Naive B cell (primary cell): ENCODE data around the gene MND1. TPM values are rescaled to one million over a fixed set of nuclear protein-coding genes. Genes with fewer than 3 reads are reported as not detected.
A peak's percentile ranks its signal among the peaks of the same experiment; 100 is the strongest.

Experiments used
- ATAC-seq, 2 donors: fragments of 150-1000 bp; cut with Tn5 transposase; 2 replicates each; pipeline ENCODE4 v1.10.0; 2021; ENCODE audit warnings: low read depth in 2 of 2, mild to moderate bottlenecking in 2 of 2, moderate library complexity in 2 of 2
- DNase-seq: peaks from one replicate; pipeline ENCODE4 v3.0.0; 2022
- H3K27ac Mint-ChIP-seq, 6 donors: one replicate each; pipeline ENCODE4 v1.8.0; 2020 to 2022; ENCODE audit warnings: mild to moderate bottlenecking in 6 of 6, mixed read lengths in 6 of 6, moderate library complexity in 5 of 6, inconsistent platforms in 2 of 6
- H3K27me3 Mint-ChIP-seq, 3 donors: one replicate each; pipeline ENCODE4 v1.8.0; 2021 to 2022; ENCODE audit warnings: mixed read lengths in 3 of 3, mild to moderate bottlenecking in 1 of 3
- H3K36me3 Mint-ChIP-seq, 2 donors: one replicate each; pipeline ENCODE4 v1.8.0; 2020 to 2022; ENCODE audit warnings: mixed read lengths in 2 of 2, inconsistent platforms in 1 of 2, mild to moderate bottlenecking in 1 of 2
- H3K4me1 Mint-ChIP-seq, 3 donors: one replicate each; pipeline ENCODE4 v1.8.0; 2020 to 2022; ENCODE audit warnings: mixed read lengths in 3 of 3, inconsistent platforms in 1 of 3, mild to moderate bottlenecking in 1 of 3, moderate library complexity in 1 of 3
- H3K4me3 Mint-ChIP-seq, 8 donors: one replicate each; pipeline ENCODE4 v1.8.0; 2020 to 2022; ENCODE audit warnings: mild to moderate bottlenecking in 8 of 8, mixed read lengths in 8 of 8, moderate library complexity in 8 of 8, inconsistent platforms in 2 of 8
- H3K9me3 Mint-ChIP-seq, 7 donors: one replicate each; pipeline ENCODE4 v1.8.0; 2020 to 2022; ENCODE audit warnings: mixed read lengths in 7 of 7, mild to moderate bottlenecking in 5 of 7, inconsistent platforms in 2 of 7, moderate library complexity in 1 of 7
- polyA plus RNA-seq, 6 donors: library from polyadenylated mRNA; unstranded; fragments of 300-500 nt; fragmentation: Illumina TruSeq; gene quantifications; one replicate each; pipeline ENCODE4 v1.2.3, GENCODE V29; 2021; ENCODE audit warnings: low read depth in 6 of 6

Gene MND1
- polyA plus RNA-seq, 6 donors from 2014 or later = 0.31 to 0.78 TPM; not detected in 4

DNA sequence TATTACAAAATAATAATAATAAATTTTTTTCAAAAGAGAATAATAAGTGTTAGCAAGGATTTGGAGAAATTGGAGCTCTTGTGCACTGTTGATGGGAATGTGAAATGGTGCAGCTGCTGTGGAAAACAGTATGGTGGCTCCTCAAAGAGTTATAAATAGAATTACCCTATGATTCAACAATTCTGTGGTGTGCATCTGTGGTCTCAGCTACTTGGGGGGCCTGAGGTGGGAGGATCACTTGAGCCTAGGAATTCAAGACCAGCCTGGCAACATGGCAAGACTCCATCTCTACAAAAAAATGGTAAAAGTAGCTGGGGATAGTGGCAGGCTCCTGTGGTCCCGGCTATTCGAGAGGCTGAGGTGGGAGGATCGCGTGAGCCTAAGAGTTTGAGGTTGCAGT lies 19.6 kb downstream of the MND1 start:
- H3K36me3 Mint-ChIP-seq = peaks cover 0 to 6% of the 10 kb centered on the region in 2 donors
- H3K27me3 Mint-ChIP-seq = no peaks in the 10 kb centered on the region
- ATAC-seq (no peak), DNase-seq (no peak)
- peaks cover 0 to 2% (median 0%) of the 10 kb centered on the region in 7 donors for H3K9me3 Mint-ChIP-seq
- peaks cover 7 to 14% (median 7%) of the 10 kb centered on the region in 3 donors for H3K4me1 Mint-ChIP-seq
- peak overlapping the region in 1 of 8 donors; percentile 70 for H3K4me3 Mint-ChIP-seq
- peak overlapping the region in 1 of 6 donors; percentile 42 for H3K27ac Mint-ChIP-seq

DNA sequence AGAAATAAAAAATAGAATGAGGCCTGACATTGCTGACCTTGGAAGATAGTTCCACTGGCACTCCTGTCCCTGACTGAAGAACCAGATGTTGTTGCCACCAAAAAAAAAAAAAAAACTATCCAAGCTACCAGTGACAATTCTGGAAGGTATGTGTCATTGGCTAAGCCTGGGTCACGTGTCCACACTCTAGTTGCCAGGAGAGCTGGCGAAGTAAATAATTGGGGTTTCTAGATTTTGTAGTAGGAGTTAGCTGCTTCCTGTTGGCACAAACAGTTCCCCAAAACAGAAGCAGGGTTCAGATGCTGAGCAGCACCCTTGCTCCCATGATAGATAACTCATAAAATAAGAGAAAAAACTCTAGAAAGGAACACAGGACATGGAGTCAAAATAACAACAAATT lies 20.5 kb downstream of the MND1 start:
- peaks cover 0 to 6% of the 10 kb centered on the region in 2 donors for H3K36me3 Mint-ChIP-seq
- H3K4me3 Mint-ChIP-seq = peak overlapping the region in 1 of 8 donors; percentile 22
- ATAC-seq = peak; percentile 98
- H3K27ac Mint-ChIP-seq = peak overlapping the region in 3 of 6 donors; percentile 8 to 48 (median 28)
- peaks cover 7 to 14% (median 7%) of the 10 kb centered on the region in 3 donors for H3K4me1 Mint-ChIP-seq
- DNase-seq = peak; percentile 23
- peaks cover 0 to 2% (median 0%) of the 10 kb centered on the region in 7 donors for H3K9me3 Mint-ChIP-seq
- H3K27me3 Mint-ChIP-seq = no peaks in the 10 kb centered on the region

DNA sequence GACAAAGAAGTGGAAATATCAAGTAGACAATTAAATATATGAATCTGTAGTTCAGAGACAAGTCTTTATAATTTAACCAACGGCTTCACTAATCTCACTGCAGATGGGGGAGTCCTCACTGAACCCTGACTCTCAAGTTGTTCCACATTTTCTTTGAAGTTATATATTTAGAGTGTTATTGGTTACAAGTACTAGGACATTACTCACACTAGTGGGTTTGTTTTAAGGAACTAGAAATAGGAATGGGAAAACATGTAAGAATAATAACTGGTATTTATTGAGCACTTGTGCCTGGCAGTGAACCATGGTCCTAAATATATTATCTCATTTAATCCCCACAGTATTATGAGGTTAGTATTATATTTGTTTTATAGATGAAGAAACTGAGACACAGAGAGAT lies 22.0 kb downstream of the MND1 start:
- ATAC-seq (no peak), DNase-seq (no peak)
- peaks cover 0 to 2% (median 0%) of the 10 kb centered on the region in 7 donors for H3K9me3 Mint-ChIP-seq
- H3K36me3 Mint-ChIP-seq = peaks cover 0 to 6% of the 10 kb centered on the region in 2 donors
- no peaks in the 10 kb centered on the region for H3K27me3 Mint-ChIP-seq
- peaks cover 7 to 14% (median 7%) of the 10 kb centered on the region in 3 donors for H3K4me1 Mint-ChIP-seq
- no peak overlapping the region for H3K4me3 Mint-ChIP-seq
- H3K27ac Mint-ChIP-seq = peak overlapping the region in 2 of 6 donors; percentile 5 to 8

DNA sequence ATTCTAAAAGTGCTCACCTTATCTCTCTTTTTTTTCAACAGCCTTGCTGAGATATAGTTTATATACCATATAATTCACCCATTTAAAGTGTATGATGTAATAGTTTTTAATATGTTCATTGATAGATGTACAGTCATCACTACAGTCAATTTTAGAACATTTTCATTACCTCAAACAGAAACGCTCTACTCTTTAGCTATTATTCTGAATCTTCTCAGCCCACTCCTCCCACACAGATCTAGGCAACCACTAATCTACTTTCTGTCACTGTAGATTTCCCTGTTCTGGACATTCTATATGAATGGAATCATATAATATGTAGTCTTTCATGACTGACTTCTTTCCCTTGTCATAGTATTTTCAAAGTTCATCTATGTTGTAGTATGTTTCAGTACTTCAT lies 22.6 kb downstream of the MND1 start:
- Mint-ChIP-seq H3K9me3 (peaks cover 0 to 3% (median 2%) of the 10 kb centered on the region in 7 donors), H3K4me3 (no peak overlapping the region), H3K27ac (peak overlapping the region in 3 of 6 donors; percentile 1 to 35 (median 5)), H3K4me1 (peaks cover 7 to 13% (median 7%) of the 10 kb centered on the region in 3 donors), H3K36me3 (peaks cover 0 to 6% of the 10 kb centered on the region in 2 donors), H3K27me3 (no peaks in the 10 kb centered on the region)
- no peak for DNase-seq
- no peak for ATAC-seq

DNA sequence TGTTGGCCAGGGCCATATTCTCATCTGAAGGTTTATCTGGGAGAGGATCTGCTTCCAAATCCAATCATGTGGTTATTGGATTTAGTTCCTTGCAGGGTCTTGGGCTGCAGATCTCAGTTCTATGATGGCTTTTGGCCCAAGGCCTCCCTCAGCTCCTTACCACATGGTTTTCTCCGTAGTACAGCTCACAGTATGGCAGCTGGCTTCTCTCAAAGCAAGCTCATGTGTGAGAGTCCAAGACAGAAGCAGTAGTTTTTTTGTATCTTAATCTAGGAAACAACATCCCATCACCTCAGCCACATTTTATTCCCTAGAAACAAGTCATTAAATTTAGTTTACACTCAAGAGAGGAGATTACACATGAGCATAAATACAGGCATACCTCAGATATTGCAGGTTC lies 24.5 kb downstream of the MND1 start:
- Mint-ChIP-seq H3K4me1 (peaks cover 3 to 10% (median 7%) of the 10 kb centered on the region in 3 donors), H3K27me3 (no peaks in the 10 kb centered on the region), H3K27ac (no peak overlapping the region), H3K4me3 (no peak overlapping the region), H3K36me3 (peaks cover 0 to 16% of the 10 kb centered on the region in 2 donors), H3K9me3 (peaks cover 0 to 15% (median 11%) of the 10 kb centered on the region in 7 donors)
- DNase-seq (no peak), ATAC-seq (no peak)

DNA sequence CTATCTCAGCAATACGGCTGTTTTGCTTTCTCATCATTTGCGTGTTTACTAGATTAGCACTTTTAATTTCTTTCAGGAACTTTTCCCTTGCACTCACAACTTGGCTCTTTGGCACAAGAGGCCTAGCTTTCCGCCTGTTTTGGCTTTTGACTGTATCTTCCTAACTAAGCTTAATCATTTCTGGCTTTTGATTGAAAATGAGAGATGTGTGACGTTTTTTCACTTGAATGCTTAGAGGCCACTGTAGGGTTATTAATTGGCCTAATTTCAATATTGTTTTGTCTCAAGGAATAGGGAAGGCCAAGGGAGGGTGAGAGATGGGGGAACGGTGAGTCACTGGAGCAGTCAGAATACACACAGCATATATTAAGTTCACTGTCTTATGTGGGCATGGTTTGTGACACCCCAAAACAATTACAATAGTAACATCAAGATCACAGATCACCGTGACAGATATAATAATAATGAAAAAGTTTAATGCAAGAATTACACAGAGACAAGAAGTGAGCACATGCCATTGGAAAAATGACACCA lies 27.3 kb downstream of the MND1 start:
- Mint-ChIP-seq H3K27me3 (no peaks in the 10 kb centered on the region), H3K27ac (peak overlapping the region in 1 of 6 donors; percentile 42), H3K36me3 (peaks cover 0 to 10% of the 10 kb centered on the region in 2 donors), H3K9me3 (peaks cover 0 to 18% (median 11%) of the 10 kb centered on the region in 7 donors), H3K4me1 (peaks cover 0 to 3% (median 0%) of the 10 kb centered on the region in 3 donors), H3K4me3 (no peak overlapping the region)
- DNase-seq (no peak), ATAC-seq (no peak)

DNA sequence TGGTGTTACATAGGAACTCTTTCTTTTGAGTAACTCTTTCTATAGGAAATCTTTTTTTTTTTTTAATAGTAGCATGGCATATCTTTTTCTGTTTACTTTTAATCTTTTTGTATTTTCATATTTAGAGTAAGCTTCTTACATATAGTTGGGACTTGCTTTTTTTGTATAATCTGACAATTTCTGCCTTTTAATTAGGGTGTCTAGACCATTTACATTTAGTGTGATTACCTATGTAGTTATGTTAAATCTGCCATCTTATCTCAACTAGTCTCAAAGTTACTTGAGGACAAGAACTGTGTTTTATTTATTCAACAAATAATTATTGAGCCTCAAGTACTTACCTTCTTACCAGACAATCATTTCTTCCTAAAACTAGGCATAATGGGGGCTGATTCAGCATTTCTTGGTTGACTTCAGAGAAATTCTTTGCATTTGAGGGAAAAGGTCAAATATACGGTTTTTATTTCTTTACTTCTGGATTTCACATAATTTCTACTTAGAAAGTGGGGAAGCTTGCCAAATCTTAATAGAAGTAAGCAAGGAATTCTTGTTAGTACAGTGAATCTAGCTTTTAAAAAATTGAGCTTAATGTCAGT lies 28.6 kb downstream of the MND1 start:
- no peaks in the 10 kb centered on the region for H3K27me3 Mint-ChIP-seq
- H3K9me3 Mint-ChIP-seq = peaks cover 0 to 18% (median 11%) of the 10 kb centered on the region in 7 donors
- no peak for ATAC-seq
- peak overlapping the region in 1 of 6 donors; percentile 6 for H3K27ac Mint-ChIP-seq
- no peak for DNase-seq
- H3K4me3 Mint-ChIP-seq = no peak overlapping the region
- peaks cover 0 to 10% of the 10 kb centered on the region in 2 donors for H3K36me3 Mint-ChIP-seq
- H3K4me1 Mint-ChIP-seq = peaks cover 0 to 3% (median 0%) of the 10 kb centered on the region in 3 donors

DNA sequence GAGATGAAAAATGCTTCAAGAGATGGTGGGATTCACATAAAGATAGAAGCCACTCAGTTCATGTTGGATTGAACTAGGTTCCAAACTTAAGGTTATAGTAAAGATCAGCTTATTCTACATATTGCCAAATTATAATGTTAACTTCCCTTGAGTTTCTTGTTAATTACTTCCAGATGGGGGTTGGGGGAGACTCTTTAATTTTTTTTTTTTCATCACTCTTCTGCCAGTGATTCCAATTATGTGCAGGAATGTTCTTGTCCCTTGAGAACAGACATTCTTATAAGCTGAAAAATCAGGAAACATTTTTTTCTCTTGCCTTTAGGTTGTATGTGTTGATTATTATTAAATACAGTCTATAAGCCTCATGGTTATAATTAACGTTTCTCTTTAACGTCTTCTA lies 30.0 kb downstream of the MND1 start:
- peaks cover 0 to 10% of the 10 kb centered on the region in 2 donors for H3K36me3 Mint-ChIP-seq

DNA sequence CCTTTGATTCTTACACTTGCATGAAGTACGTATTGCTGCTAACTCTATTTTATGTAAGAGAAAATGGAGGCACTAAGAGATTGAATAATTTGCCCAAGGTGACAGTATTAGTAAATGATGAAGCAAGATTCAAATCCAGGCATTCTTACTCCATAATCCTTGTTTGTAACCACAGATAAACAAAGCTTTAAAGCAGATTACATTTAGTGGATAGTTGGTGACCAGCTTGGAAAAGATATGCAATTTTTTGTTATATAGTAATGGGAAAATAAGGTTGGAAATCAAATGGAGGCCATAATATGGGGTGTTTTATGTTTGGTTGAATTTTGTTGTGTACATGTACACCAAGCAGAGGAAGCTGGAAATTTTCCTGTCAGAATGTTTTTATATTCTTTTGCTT lies 30.8 kb downstream of the MND1 start:
- Mint-ChIP-seq H3K27ac (no peak overlapping the region), H3K36me3 (peaks cover 0 to 10% of the 10 kb centered on the region in 2 donors), H3K9me3 (peaks cover 0 to 18% (median 11%) of the 10 kb centered on the region in 7 donors), H3K27me3 (no peaks in the 10 kb centered on the region), H3K4me3 (no peak overlapping the region), H3K4me1 (peaks cover 5 to 10% (median 8%) of the 10 kb centered on the region in 3 donors)
- ATAC-seq = no peak
- DNase-seq = no peak

More for the DNA sequence above, 30.0 kb downstream of the MND1 start:
- H3K4me3 Mint-ChIP-seq = no peak overlapping the region
- no peaks in the 10 kb centered on the region for H3K27me3 Mint-ChIP-seq
- H3K4me1 Mint-ChIP-seq = peaks cover 5 to 8% (median 7%) of the 10 kb centered on the region in 3 donors
- no peak for DNase-seq
- ATAC-seq = no peak
- H3K27ac Mint-ChIP-seq = no peak overlapping the region
- peaks cover 0 to 18% (median 11%) of the 10 kb centered on the region in 7 donors for H3K9me3 Mint-ChIP-seq

DNA sequence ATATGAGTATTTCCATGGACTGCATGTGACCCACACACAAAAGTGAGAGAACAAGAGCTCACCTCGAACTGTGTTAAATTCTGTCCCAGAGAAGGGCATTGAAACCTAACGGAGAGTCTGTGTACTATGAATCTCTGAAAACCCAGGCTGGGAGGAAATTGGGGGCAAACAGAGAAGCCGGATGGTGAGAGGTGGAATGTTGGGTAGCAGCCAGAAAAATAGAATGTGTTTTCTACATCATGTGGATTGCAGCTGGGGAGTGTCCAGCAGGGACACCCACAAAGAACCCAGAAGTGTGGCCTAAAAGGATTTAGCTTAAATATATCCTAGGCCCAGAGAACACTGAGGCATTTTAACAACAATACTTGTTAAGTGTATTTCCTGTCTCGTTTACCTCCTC lies 38.6 kb downstream of the MND1 start:
- no peak overlapping the region for H3K4me3 Mint-ChIP-seq
- H3K9me3 Mint-ChIP-seq = no peaks in the 10 kb centered on the region
- no peaks in the 10 kb centered on the region for H3K27me3 Mint-ChIP-seq
- H3K4me1 Mint-ChIP-seq = peaks cover 6 to 13% (median 8%) of the 10 kb centered on the region in 3 donors
- peak overlapping the region in 4 of 6 donors; percentile 8 to 64 (median 48) for H3K27ac Mint-ChIP-seq
- ATAC-seq = no peak
- no peak for DNase-seq
- H3K36me3 Mint-ChIP-seq = peaks cover 7 to 17% of the 10 kb centered on the region in 2 donors

DNA sequence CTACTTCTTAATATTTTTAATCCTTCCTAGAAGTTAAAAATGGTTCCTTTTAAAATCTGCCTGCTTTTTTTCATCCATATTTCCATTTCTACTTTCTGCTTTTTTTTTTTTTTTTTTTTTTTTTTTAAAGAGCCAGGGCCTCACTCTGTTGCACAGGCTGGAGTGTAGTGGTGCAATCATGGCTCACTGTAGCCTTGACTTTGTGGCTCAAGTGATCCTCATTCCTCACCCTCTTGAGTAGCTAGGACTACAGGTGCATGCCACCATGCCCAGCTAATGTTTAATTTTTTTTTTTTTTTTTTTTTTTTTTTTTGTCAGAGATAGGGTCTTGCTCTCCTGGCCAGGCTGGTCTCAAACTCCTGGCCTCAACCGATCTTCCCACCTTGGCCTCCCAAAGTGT lies 39.7 kb downstream of the MND1 start:
- peaks cover 0 to 6% (median 3%) of the 10 kb centered on the region in 3 donors for H3K4me1 Mint-ChIP-seq
- DNase-seq = no peak
- no peak for ATAC-seq
- no peaks in the 10 kb centered on the region for H3K9me3 Mint-ChIP-seq
- peaks cover 7 to 17% of the 10 kb centered on the region in 2 donors for H3K36me3 Mint-ChIP-seq
- H3K27ac Mint-ChIP-seq = peak overlapping the region in 1 of 6 donors; percentile 9
- H3K4me3 Mint-ChIP-seq = no peak overlapping the region
- no peaks in the 10 kb centered on the region for H3K27me3 Mint-ChIP-seq

DNA sequence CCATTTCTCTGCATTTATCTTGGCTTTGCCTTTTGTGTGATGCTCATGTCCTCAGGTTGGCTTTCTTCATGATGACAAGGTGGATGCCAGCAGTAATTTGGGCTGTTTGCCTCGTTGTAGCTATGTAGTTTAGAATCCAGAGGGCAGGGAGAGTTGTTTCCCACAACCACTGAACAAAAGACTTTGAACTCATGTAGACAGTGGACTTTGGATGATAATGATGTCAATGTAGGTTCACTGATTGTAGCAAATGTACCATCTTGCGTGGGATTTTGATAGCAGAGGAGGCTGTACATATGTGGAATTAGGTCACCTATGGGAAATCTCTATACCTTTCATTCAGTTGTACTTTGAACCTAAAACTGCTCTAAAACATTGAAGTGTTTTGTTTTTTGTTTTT lies 41.3 kb downstream of the MND1 start:
- Mint-ChIP-seq H3K36me3 (peaks cover 7 to 17% of the 10 kb centered on the region in 2 donors), H3K27ac (peak overlapping the region in 2 of 6 donors; percentile 59 to 72), H3K9me3 (no peaks in the 10 kb centered on the region), H3K27me3 (no peaks in the 10 kb centered on the region), H3K4me1 (peaks cover 0 to 3% (median 0%) of the 10 kb centered on the region in 3 donors), H3K4me3 (no peak overlapping the region)
- ATAC-seq = no peak
- no peak for DNase-seq

DNA sequence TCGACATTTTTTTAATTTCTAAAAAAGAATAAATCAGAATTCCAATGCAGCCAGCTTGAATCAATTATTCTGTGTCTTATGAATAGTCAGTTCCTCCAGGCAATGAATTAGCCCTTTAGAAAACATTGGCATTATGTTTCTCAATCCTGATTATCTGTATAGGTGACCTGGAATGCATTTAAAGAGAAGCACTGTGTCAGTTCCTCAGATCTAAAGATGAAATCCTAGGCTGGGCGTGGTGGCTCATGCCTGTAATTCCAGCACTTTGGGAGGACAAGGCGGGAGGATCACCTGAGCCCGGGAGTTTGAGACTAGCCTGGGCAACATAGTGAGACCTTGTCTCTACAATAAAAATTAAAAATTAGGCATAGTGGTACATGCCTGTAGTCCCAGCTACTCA lies 43.5 kb downstream of the MND1 start:
- DNase-seq (no peak), ATAC-seq (no peak)
- H3K9me3 Mint-ChIP-seq = no peaks in the 10 kb centered on the region
- no peak overlapping the region for H3K4me3 Mint-ChIP-seq
- H3K27ac Mint-ChIP-seq = peak overlapping the region in 1 of 6 donors; percentile 65
- H3K36me3 Mint-ChIP-seq = peaks cover 4 to 15% of the 10 kb centered on the region in 2 donors
- H3K27me3 Mint-ChIP-seq = no peaks in the 10 kb centered on the region
- H3K4me1 Mint-ChIP-seq = peaks cover 0 to 3% (median 0%) of the 10 kb centered on the region in 3 donors

DNA sequence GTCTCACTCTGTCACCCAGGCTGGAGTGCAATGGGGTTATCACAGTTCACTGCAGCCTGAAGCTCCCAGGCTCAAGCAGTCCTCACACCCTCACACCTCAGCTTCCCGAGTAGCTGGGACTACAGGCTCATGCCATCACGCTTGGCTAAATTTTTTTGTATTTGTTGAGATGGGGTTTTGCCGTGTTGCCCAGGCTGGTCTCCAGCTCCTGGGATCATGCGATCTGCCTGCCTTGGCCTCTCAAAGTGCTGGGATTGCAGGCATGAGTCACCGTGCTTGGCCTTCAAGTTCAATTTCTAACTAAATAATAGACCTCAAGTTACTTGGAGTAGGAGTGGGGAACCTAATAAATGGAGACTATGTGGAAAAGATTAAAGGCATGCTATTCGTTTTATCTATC lies 48.9 kb downstream of the MND1 start:
- no peak overlapping the region for H3K4me3 Mint-ChIP-seq
- H3K36me3 Mint-ChIP-seq = peaks cover 0 to 4% of the 10 kb centered on the region in 2 donors
- H3K4me1 Mint-ChIP-seq = peaks cover 0 to 3% (median 0%) of the 10 kb centered on the region in 3 donors
- no peak for DNase-seq
- peaks cover 0 to 2% (median 0%) of the 10 kb centered on the region in 7 donors for H3K9me3 Mint-ChIP-seq
- peak overlapping the region in 1 of 6 donors; percentile 76 for H3K27ac Mint-ChIP-seq
- ATAC-seq = no peak
- H3K27me3 Mint-ChIP-seq = no peaks in the 10 kb centered on the region
